Ovary (tissue), 9 donors: Measurements from ENCODE around the gene DISC1. TPM values are rescaled to one million over a fixed set of nuclear protein-coding genes. Genes with fewer than 3 reads are reported as not detected.

ENCODE experiments used
- DNase-seq, 5 donors: peaks; one replicate each; pipeline ENCODE4 v3.0.0-alpha.2; 2019 to 2020
- H3K27ac ChIP-seq, 2 donors: fragments of 200-600 bp; one replicate each; pipeline versions ENCODE4 v1.5.1 to v1.8.0; 2019 to 2022
- H3K27me3 ChIP-seq: fragments of 200-600 bp; one replicate; pipeline ENCODE4 v1.8.0; 2022
- H3K36me3 ChIP-seq: fragments of 200-600 bp; sonication (generic); one replicate; pipeline ENCODE4 v1.5.1; 2019
- H3K4me1 ChIP-seq: one replicate; pipeline ENCODE4 v1.8.1; 2013; ENCODE audit warnings: mild to moderate bottlenecking, moderate library complexity; ENCODE audit not compliant: insufficient read depth
- H3K4me3 ChIP-seq: fragments of 200-600 bp; sonication (generic); one replicate; pipeline ENCODE4 v1.5.1; 2017
- H3K9me3 ChIP-seq, 2 donors: fragments of 200-600 bp in 1 of 2; sonication (generic) in 1 of 2; one replicate each; pipeline versions ENCODE4 v1.5.1 to v1.8.1; 2013 to 2019; ENCODE audit warnings: mild to moderate bottlenecking in 1 of 2, moderate library complexity in 1 of 2
- CTCF ChIP-seq, 3 donors: fragments of 450-650 bp in 2 of 3; fragments of 200-600 bp in 1 of 3; IDR thresholded peaks; one replicate each; pipeline versions ENCODE4 v1.5.1 to v1.8.0; 2016 to 2022; ENCODE audit warnings: antibody characterized with exemption in 3 of 3, mild to moderate bottlenecking in 1 of 3
- EP300 ChIP-seq: sonication (generic); formaldehyde crosslinking; IDR thresholded peaks from one replicate; pipeline ENCODE4 v1.6.1; 2017; ENCODE audit warnings: antibody characterized with exemption
- POLR2A ChIP-seq: fragments of 450-650 bp; IDR thresholded peaks from one replicate; pipeline ENCODE4 v1.6.1; 2017; ENCODE audit warnings: antibody characterized with exemption, mild to moderate bottlenecking, moderate library complexity
- WGBS, 3 donors: extraction: QIAGEN DNeasy Blood & Tissue Kit in 1 of 3; methylation state at CpG; one replicate each; pipeline versions ENCODE4 v1.1.5 to v1.1.7; 2013 to 2017; 5-methylcytosine and 5-hydroxymethylcytosine counted together
- intact Hi-C, 4 donors: fragments of 100-400 bp; cut with DNase I; formaldehyde crosslinking; loops; one replicate each; pipeline versions ENCODE4 v1.11.0 to v1.15.1; 2022 to 2023
- polyA plus RNA-seq, 2 donors: library from polyadenylated mRNA; stranded (reverse); fragments of 200-250 nt in 1 of 2; fragments of 350-450 nt in 1 of 2; fragmentation: Illumina TruSeq in 1 of 2; extraction: RNeasy Lipid Tissue Mini Kit (QIAGEN cat#74804) in 1 of 2; gene quantifications; one replicate each; pipeline ENCODE4 v1.2.3, GENCODE V29; 2013 to 2014
- total RNA-seq, 7 donors: library from RNA; depleted of rRNA in 2 of 7; stranded (reverse); fragments of >200 nt in 2 of 7; fragmentation: NEBNext Ultra II Directional in 3 of 7; extraction: Animal tissue kit (Norgen Biotek cat#: 25700) in 3 of 7; gene quantifications; one replicate each; pipeline versions ENCODE4 v1.1.0 to v1.2.4, GENCODE V29; 2016 to 2023
- donor health status: DM: no; HTN: no; CAD: no; lungs with moderate emphysema.
- donor health status: DM: no; HTN: no; CAD: no.
- donor health status: Bipolar disorder and iron deficiency.
- donor health status: DM: yes; HTN: yes; CAD: no.
- donor health status: DM: no; HTN: no; CAD: no.
- donor health status: DM: yes; HTN: yes; CAD: no.

DISC1 gene
- total and polyA plus RNA-seq, 9 donors = 3.0 to 24.3 (median 13.0) TPM

GRCh38 chr1:231767471-231767870, 140.9 kb downstream of the DISC1 start:
- peaks cover 1% of the 10 kb centered on the region for H3K4me1 ChIP-seq
- WGBS, 3 donors = 90 to 92% (median 91%) methylated on average over 4 of the region's 4 CpGs
- intact Hi-C loops = no loop called here
- DNase-seq = no peak
- no peaks in the 10 kb centered on the region for H3K9me3 ChIP-seq
- H3K27me3 ChIP-seq = no peaks in the 10 kb centered on the region
- no peak overlapping the region for H3K27ac ChIP-seq
- no peaks in the 10 kb centered on the region for H3K36me3 ChIP-seq
- H3K4me3 ChIP-seq = no peak overlapping the region
- TF ChIP-seq CTCF (IDR thresholded peaks at IDR 0.05) = no peak
- no peak for TF ChIP-seq EP300
- TF ChIP-seq POLR2A = no peak

GRCh38 chr1:231768416-231768815, 141.8 kb downstream of the DISC1 start:
- 64 to 74% (median 74%) methylated on average over 1 of the region's 1 CpG for WGBS, 3 donors
- TF ChIP-seq POLR2A = no peak
- TF ChIP-seq EP300 = no peak
- no peak for TF ChIP-seq CTCF (IDR thresholded peaks at IDR 0.05)
- H3K27me3 ChIP-seq = no peaks in the 10 kb centered on the region
- H3K27ac ChIP-seq = no peak overlapping the region
- no peaks in the 10 kb centered on the region for H3K9me3 ChIP-seq
- peaks cover 1% of the 10 kb centered on the region for H3K4me1 ChIP-seq
- H3K4me3 ChIP-seq = no peak overlapping the region
- DNase-seq = no peak
- H3K36me3 ChIP-seq = no peaks in the 10 kb centered on the region
- intact Hi-C loops = no loop called here

- WGBS, 3 donors = 71 to 77% (median 75%) methylated on average over 8 of the region's 8 CpGs
- Histone ChIP-seq H3K36me3 (no peaks in the 10 kb centered on the region), H3K4me3 (no peak overlapping the region), H3K9me3 (no peaks in the 10 kb centered on the region), H3K27ac (no peak overlapping the region), H3K27me3 (no peaks in the 10 kb centered on the region), H3K4me1 (no peaks in the 10 kb centered on the region)
- intact Hi-C loops = no loop called here
- TF ChIP-seq CTCF (IDR thresholded peaks at IDR 0.05) (no peak), EP300 (no peak), POLR2A (no peak)
- DNase-seq = no peak
Observed at GRCh38 chr1:231770506-231771175, 144.1 kb downstream of the DISC1 start.

- peaks cover 5% of the 10 kb centered on the region for H3K4me1 ChIP-seq
- no peak overlapping the region for H3K27ac ChIP-seq
- no peak for DNase-seq
- intact Hi-C loops = no loop called here
- no peak for TF ChIP-seq POLR2A
- H3K27me3 ChIP-seq = no peaks in the 10 kb centered on the region
- 93 to 94% (median 94%) methylated on average over 4 of the region's 4 CpGs for WGBS, 3 donors
- H3K36me3 ChIP-seq = no peaks in the 10 kb centered on the region
- no peak overlapping the region for H3K4me3 ChIP-seq
- H3K9me3 ChIP-seq = no peaks in the 10 kb centered on the region
Observed at GRCh38 chr1:231774719-231775335, 148.2 kb downstream of the DISC1 start.
